Superior temporal gyrus (tissue), 1 donor: ENCODE data around the gene SPA17.

ENCODE experiments used
- DNase-seq: peaks from one replicate; pipeline ENCODE4 v3.0.0-alpha.2; 2016; ENCODE audit errors: extremely low spot score

SPA17 gene

DNA sequence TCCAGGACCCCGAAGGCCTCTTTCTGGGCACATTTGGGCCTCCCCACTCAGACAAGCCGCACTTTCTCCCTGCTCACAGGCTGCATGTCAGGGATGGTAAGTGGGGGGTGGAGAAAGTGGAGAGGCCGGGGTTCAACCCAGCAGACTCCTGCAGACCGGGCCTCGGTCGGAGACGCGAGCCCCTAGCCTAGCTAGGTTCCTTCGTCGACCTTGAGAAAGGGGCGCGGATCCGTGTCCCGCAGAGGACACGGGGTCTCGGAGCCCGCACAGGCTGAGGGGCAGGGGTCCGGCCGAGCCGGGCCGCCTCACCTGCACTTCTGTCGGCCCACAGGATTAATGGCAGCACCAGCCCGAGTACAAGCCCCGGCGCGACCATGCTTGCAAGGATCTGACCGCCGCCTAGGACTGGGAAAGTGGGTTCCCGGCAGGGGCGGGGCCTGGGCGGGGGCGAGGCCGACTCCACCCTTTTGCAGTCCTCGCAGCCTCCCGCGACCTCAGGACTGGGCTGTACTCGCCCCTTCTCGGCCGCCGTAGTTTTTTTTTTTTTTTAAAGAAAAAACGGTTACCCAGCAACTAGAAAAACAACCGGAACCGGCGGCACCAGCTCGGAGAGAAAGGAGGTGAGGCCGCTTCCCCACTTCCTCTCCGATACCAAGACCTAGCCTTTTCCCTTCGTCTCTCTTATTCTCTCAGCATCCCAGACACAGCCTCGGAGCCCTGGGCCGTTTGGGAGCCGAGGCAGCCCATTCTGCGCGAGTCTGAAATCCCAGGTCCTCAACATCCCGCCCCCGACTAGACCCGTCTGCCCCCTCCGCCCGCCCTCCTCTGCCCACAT is at the start of gene SPA17, which contains the start of gene SIAE:
TSS of gene SPA17 (plus strand) at position 572 of the 835 bp plus-strand sequence. CDS start 1,361 bp downstream, outside the sequence.
TSS of gene SIAE (minus strand) at position 407 of the 835 bp plus-strand sequence. CDS start at position 376, 31 bp downstream.
- DNase-seq, result peak; percentile 85

DNA sequence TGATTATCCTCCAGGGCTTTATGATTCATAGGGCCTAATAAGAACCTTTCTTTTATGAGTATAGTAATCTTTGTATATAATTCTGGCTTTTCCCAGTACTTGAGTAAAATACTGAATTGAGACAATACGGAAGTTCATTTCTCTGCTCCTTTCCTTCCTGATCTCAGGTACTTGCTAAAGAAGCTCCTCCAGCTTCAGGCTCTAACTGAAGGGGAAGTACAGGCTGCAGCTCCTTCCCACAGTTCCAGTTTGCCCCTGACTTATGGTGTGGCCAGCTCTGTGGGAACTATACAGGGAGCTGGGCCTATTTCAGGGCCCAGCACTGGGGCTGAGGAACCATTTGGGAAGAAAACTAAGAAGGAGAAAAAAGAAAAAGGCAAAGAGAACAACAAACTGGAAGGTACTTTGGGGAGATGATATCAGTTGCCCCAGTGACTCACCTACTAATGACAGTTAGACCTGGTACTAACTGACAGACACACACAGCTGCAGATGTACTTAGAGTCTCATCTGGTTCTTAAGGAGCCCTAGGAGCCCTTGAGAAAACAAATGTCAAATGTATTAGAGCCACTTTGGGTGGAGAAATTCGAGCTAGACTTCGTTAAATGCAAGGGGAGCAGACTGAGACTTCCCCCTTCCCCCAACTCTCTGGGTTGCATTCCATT is 48.1 kb upstream of the SPA17 start:
- DNase-seq, result no peak

DNA sequence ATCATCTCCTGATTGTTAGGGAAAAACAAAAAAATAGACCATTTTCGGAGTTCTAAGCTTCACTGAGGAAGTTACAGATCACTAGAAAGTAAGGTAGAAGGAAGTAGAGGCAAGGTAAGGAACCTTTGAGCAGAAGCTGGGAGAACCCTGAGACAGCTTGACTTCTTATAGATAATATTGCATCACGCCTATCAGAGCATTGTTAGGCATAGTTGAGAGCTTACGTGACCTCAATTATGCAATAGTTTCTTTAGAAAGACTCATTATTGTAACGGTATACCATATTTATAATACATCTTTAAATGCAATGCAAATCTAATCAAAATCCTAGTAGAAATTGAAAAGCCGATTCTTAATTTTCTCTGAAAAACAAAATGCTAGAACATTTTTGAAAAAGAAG is 46.2 kb upstream of the SPA17 start:
- DNase-seq, result no peak

DNA sequence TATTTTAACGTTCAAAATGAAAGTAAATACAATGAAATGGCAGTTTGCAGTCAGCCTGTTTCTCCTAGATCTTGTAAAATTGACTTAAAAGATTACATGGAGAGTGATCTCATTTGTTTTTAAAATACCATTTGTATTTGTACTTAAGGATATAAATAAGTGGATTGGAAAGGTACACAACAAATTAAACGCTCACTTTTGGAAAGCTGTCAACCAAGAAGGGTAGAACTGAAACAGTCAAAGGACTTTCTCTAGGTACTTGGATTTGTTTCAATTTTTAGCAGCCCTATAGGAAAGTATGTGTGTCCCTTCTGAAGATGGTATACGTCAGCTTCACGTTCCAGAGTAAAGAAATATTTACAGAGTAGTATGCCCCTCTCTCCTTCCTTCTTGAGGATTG is 43.7 kb upstream of the SPA17 start:
- DNase-seq, result no peak

DNA sequence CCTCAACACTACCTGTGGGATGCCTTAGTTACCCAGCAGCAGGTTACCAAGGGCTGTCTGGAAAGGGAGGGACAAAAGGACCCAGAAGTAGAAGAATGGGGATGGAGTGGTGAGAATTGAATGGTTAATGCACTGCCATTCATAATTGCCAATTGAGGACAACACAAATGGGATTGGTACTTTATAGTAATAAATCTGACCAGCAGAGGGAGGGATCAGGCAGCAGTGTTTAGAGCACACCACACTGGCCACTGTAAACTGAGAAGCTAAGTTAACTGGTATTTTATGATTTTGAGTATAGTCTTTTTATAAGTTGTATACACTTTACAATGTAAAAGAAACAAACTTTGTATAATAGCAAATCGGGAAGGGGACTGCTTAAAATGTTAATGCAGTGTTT is 40.3 kb upstream of the SPA17 start:
- peak; percentile 12 for DNase-seq

DNA sequence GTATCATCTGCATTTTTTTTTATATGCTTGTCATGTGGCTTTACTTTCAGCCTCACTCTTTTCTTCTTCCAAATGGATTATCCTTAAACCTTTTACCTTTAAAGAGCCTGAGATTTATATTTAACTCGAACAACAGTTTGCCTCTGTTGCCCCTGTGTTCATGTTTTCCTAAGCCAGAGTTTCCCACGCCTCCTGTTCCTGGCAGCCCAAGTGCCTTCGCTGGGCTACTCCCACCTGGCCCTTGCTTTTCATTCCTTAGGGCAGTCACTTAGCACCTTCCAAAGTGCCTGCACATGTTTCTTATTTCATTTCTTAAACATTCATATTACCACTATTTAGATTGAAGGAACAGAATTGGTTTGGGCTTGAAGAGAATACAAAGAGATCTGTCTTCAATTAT is 37.8 kb upstream of the SPA17 start:
- DNase-seq, result no peak

DNA sequence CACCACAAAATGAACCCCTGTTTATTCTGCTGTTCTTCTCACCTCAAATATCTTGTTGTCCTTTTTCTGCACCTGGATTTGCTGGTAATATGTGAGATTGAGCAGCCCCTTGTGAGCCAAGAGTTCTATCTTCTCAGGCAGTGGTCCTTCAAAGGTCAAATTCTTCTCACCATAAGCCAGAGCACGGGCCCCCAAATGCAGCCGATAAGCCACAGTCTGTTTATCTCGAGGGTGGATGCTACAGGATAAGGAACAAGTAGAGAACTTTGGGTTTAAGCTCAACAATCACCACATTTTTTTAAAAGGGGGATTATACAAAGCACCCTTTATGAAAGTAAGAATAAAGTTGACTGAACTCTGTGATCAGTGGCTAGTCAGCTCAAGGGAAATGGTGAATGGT is 35.2 kb upstream of the SPA17 start:
- no peak for DNase-seq

DNA sequence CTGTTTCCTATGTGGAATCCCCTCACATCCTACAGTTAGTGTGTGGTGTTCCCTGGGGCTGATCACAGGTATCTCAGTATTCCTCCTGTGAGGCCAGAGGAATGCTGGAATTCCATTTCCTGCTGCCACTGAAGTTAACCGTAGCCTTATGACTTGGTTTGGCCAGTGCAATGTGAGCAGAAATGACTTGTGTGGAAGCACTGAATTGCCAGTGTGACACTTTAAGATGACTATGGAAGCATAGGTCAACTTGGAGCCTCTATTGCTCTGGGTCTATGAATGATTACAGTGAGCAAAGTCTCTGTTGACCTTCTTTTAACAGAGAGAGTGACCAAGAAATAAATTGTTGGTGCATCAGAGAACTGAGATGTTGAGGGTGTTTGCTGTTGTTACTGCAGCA is 34.5 kb upstream of the SPA17 start:
- DNase-seq, result no peak

DNA sequence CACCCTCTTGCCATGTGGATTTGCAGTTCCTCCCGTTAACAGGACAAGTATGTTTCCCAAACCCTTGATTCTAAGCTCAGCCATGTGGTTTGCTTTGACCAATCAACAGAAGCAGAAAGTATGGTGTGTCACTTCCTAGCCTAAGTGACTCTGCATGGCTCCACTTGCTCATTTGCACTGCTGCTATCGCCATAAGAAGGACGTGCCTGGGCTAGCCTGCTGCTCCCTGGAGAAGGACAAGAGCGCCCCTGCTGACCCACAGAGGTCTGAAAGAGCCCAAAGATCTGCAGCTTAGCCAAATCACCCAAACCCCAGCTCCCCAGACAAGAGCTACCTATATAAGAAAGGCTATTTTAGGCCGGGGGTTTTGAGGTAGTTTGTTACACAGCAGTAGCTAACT is 33.0 kb upstream of the SPA17 start:
- no peak for DNase-seq

DNA sequence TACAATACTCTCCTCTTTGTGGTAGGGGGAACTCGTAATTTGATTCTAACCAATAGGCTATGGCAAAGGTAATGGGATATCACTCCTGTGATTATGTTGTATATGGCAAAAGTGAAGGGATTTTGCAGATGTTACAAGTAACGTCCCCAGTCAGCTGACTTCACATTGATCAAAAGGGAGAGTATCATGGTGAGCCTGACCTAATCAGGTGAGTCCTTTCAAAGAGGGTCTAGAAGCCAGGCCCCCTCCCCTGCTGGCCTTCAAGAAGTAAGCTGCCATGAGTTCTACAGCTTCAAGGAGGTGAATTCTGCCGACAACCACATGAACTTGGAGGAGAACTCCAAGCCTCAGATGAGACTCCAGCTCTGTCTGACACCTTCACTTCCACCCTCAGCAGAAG is 31.1 kb upstream of the SPA17 start:
- DNase-seq, result no peak

DNA sequence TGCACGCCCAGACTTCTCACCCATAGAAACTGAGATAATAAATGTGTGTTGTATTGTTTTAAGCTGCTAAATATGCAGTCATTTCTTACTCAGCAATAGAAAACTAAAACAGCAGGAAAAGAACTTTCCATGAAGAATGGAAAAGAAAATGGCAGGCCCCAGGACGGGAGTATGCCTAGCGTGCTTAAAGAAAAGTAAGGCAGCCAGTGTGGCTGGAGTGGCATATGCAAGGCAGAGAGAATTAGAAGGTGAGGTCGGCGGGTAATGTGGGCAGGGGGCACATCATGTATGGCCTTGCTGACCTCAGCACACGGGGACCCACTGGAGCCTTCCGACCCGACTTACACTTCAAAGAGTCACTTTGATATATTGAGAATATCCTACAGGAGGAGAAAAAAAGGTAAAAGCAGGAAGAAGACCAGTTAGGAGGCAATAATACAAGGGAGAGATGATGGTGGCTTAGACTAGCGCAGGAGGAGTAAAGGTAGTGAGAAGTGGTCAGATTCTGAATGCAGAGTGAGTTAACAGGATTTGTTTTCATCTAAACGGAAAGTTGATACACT is 30.6 kb upstream of the SPA17 start:
- DNase-seq, result no peak

DNA sequence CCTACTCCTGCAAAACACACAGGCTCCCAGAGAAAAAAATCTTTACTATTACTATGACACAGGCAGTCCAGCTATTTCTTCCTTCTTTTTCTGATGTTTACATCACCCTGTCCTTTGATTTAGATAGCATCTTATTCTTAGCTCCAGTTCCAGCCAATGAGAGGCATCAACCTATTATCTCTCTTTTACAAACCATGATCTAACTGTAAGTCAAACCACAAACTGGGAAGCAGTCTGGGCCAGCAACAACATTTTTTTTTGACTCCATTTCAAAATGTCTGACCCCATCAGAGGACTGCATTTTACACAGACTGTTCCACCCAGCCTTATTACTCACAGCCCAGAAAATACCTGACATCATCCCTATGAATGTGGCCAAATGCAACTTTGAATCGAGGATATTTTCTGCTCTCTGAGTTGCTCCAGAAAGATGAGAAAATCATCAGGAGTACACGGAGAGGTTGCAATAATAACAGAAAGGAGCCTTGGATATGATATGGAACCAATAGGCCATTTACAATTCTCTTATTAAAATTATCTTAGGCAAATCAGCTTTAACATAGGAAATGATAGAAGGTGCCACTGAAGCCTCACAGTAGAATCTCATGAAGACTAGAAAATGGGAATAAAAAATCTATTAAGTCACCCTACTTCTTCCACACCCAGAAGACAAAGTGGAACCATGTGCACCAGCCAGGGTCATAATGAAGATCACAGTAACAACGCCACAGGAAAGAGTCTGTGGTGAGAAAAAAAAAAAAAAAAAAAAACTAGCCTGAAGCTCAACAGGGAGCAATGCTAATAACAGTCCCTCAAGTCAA is 29.9 kb upstream of the SPA17 start:
- peak; percentile 22 for DNase-seq

DNA sequence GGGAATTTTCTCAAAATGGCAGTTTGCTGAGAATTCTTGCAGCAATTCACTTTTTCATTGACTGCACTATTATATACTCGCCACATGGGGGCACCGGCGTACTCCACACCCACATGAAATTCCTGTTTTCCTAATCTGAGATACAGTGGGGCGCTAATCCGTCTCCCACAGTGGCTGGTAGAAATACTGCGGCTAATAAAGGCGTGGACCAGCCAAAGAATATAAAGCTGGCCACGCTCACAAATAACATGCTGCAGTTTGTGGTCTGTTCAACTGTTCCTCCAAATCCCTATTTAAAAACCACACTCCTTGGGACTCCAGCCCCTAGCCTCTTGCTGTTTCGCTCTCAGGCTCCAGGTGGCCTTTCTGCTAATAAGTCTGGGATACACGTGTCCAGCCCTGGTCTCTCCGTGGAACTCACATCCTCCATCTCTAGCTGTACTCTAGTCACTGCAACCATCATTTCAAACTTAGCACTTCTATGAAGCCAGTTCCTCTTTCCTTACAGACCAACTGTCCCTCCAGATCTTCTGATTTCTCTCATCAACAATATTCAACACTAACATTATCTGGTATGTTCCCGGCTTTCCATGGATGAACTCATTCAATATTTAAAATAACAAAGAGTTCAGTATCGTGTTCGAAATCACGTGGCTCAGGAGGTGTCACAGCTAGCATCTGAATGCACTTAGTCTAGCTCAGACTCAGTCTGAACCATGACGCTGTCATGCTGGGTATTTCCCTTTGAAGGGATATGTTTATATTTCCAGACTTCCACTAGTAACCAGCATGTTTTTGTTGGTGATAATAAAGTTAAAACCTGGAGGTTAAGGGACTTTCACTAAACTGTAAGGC is 29.1 kb upstream of the SPA17 start:
- DNase-seq, result peak; percentile 80

DNA sequence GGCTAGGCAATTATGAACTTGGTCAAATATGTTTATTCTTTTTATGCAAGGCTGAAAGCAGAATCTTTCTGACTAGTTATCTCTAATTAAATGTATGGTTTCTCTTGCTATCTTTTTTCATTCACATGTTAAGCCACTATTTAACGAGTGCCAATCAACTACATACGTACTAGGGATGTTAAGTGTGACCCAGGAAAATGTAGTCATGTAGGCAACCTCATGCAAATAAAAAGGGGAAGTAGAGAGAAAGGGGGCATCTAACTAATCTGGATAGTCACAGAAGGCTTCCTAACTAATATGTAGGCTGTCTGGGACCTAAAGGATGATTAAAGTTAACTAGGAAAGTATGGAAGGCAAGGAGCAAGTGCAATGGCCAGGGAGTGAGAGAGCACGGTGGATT is 27.6 kb upstream of the SPA17 start:
- no peak for DNase-seq

DNA sequence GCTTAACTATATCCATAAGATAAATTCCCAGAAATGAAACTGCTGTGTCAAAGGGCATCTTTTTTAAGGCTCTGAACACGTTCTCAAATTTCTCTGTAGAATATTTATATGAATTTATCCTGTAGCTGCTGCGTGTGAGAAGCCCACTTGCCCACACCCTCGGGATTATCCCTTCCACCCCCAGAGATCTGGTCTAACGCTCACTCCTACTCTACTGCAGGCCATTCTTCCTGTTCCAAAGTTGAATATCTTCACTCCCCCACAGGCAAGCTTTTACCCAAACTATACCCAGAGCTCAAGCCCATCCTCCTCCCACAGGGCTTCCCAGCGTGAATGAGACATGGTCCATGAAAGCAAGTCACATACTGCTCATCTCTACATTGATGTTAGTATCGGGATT is 25.1 kb upstream of the SPA17 start:
- DNase-seq, result no peak

DNA sequence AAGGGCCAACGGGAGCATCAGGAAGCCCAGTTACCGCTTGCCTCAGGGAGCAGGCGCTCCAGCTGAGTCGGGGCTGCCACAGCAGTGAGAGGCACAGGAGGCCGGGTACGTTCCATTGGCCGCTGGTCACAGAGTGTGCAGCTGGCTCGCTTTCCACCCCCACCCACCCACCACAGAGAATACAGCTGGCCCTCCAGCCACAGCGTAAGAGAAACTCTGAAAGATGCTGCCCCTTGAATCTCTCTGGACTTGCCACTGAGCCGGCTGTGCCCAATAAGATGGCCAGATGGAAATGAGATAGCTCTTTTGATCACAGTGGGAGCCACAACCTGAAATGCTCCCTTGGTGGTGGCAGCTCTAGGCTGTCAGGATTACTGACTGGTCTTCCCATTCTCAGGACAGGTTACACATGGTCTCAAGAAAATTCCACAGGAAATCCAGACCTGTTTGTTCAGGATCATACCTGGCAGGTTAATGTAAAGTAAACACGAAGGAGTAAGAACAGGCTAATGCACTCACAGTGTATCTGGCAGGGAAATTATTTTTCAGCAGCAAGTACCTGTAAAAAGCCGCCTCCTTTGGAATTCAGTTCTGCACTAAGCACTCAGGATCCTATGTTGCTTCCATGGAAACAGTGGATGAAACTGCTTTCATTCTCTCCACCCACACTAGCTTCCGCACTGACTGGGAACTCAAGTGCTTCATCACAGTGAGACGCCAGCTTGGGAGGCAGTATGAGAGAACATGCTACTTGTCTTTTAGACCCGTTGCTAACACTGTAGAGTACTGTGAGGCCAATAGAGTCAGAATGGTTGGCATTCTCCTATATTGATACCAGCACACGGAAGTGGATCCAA is 16.7 kb upstream of the SPA17 start:
- DNase-seq, result peak; percentile 70

DNA sequence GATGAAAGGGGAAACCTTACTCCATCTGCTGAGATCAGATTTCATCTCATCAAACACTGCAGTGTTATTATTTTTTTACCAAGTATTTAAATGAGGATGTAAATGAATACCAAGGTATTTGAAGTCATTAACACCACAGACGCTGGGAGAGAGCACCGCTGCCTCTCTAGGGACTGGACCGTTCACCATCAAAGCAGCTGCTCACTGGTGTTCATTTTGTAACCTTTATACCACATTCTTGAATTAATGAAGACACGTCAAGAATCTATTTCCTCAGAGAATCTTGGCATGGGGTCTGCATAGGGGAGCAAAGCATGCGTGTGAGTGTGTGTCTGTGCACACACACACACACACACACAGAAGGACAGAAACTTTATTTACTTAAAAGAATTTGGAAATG is 15.8 kb upstream of the SPA17 start:
- no peak for DNase-seq

DNA sequence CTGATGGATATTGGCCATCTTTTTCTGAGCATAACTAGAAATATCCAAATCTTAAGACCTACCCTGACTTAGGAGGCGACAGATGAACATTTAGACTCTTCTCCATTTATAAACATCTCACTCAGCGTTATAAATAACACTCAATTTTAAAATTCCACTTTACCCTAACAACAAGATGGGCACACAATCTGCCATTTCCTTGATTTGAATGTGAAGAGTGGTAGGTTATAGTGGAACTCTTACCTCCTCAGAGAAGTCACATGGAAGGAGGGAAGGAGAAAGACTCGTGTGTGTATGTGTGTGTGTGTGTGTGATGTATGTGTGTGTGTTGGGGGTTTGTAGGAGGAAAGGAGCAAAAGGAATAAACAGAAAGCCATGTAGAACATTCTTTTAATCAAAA is 15.2 kb upstream of the SPA17 start:
- DNase-seq, result no peak

DNA sequence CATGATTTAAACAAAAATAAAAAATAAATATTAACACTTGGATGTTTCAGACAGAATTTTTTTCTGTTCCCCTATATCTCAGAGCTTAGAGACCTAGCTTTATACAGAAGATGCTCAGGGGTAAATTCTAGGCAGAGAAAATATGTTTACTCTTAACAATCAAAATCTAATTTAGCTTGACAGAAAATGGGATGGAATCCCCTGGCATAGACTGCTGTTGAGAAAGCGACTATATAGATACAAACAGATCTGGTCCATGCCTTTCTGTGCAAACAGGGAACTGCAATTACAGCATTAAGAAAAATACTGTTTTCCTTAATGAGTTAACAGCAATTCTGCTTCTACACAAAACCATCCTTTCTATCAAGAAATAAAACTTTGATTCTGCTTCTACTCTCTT is 14.7 kb upstream of the SPA17 start:
- no peak for DNase-seq

DNA sequence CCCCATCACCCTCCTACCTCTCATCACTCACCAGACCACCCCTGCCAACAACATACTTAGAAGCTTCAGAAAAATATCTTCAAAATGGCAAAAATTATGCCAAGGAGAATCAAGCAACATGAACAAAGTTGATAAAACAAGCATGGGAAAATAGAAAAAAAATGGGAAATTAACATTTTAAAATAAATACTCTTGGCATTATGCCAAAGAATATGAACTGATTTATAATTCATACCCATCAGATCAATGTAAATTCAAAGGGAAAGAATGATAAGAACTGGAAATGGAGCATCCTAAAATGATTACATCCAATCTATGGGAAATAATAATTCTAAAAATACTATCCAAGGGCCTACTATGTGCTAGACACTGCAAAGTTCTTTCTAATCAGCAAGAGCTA is 12.2 kb upstream of the SPA17 start:
- no peak for DNase-seq
